HG02840 (cell line): ENCODE data around the gene FUT3.
"Not testable (repeated sequence)": the region's sequence is repeated elsewhere in the genome, so short reads cannot be mapped to it uniquely, and the experiment has no call there.

ENCODE experiments used
- ATAC-seq: cut with Tn5 transposase; IDR thresholded peaks from one replicate; pipeline ENCODE4 v1.9.1; 2021; ENCODE audit warnings: mild to moderate bottlenecking, moderate library complexity, moderate number of reproducible peaks; ENCODE audit not compliant: unreplicated experiment, low FRiP score

Gene FUT3

GRCh38 chr19:5883157-5883873 lies 32.1 kb upstream of the FUT3 start:
- not testable (repeated sequence) for ATAC-seq

DNA sequence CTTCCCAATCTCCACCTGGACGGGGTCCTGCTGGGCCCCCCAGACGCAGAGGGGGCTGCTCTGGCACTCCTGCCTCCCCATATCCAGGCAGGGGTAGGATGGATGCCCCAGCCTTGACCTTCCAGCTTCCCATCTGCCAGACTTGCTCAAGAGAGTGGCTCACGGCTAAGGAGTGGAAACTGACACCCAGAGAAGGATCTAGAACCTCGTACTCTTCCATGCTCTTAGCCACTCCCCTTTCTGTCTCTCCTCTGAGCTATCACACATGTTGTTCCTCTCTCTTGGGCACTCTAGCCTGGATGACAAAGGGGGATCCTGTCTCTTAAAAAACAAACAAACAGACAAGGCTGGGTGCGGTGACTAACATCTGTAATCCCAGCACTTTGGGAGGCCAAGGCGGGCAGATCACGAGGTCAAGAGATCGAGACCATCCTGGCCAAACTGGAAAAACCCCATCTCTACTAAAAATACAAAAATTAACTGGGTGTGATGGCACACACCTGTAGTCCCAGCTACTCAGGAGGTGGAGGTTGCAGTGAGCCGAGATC lies 31.2 kb upstream of the FUT3 start:
- no peak for ATAC-seq

GRCh38 chr19:5881543-5882299 lies 30.5 kb upstream of the FUT3 start:
- no peak for ATAC-seq

GRCh38 chr19:5880604-5881078 lies 29.4 kb upstream of the FUT3 start:
- ATAC-seq = no peak

- no peak for ATAC-seq
Measured at GRCh38 chr19:5880196-5880595, 28.9 kb upstream of the FUT3 start.

GRCh38 chr19:5877882-5878281 lies 26.6 kb upstream of the FUT3 start:
- no peak for ATAC-seq

- no peak for ATAC-seq
Measured at GRCh38 chr19:5877427-5877826, 26.2 kb upstream of the FUT3 start.

DNA sequence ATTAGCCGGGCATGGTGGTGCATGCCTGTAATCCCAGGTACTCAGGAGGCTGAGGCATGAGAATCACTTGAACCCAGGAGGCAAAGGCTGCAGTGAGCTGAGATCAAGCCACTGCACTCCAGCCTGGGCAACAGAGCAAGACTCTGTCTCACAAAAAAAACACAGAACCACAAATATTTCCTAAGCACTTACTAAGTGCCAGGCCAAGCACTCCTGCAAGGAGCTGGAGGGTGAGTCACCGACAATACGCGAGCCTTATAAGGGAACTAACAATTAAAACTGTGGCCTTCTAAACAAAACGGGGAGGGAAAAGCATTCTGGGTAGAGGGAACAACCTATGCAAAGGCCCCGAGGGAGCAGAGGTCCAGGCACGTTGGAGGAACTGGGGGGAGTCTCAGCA lies 23.2 kb upstream of the FUT3 start:
- not testable (repeated sequence) for ATAC-seq

DNA sequence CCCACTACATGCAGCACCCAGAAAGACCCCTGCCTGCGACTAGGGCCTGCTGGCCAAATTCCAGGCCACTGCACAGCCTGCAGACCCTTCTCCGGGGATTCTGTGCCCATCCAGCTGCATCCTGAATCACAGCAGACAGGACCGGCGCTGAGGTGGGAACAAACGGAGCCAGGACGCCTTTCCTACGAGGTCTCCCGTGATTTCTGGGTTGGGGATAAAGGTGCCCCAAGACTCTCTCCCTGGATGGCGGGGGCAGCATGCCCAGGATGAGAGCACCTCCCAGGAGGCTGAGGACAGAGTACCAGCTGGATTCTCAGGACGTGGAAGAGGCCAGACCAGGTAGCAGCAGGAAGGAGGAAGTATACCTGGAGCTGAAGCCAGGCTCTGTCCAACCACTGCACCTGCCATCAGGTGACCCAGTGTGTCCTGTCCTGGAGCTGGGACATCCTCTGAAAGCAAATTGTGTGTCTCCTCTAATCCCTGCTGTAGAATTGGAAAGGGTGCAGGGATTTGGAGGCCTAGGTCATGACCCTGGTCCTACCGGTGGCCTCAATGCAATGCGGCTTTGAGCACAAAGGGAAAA lies 22.5 kb upstream of the FUT3 start:
- ATAC-seq = no peak

DNA sequence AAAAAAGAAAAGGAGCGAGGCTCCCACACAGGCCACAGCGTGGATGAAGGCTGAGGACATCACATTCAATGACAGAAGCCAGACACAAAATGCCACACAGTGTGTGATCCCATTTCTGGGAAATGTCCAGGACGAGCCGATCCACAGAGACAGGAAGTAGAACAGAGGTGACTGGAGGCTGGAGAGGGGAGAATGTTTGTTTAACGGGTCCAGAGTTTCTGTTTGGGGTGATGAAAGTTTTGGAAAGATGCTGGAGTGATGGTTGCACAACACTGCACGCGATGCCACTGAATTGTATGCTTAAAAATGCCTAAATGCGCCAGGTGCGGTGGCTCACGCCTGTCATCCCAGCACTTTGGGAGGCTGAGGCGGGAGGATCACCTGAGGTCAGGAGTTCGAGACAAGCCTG lies 19.7 kb upstream of the FUT3 start:
- no peak for ATAC-seq

DNA sequence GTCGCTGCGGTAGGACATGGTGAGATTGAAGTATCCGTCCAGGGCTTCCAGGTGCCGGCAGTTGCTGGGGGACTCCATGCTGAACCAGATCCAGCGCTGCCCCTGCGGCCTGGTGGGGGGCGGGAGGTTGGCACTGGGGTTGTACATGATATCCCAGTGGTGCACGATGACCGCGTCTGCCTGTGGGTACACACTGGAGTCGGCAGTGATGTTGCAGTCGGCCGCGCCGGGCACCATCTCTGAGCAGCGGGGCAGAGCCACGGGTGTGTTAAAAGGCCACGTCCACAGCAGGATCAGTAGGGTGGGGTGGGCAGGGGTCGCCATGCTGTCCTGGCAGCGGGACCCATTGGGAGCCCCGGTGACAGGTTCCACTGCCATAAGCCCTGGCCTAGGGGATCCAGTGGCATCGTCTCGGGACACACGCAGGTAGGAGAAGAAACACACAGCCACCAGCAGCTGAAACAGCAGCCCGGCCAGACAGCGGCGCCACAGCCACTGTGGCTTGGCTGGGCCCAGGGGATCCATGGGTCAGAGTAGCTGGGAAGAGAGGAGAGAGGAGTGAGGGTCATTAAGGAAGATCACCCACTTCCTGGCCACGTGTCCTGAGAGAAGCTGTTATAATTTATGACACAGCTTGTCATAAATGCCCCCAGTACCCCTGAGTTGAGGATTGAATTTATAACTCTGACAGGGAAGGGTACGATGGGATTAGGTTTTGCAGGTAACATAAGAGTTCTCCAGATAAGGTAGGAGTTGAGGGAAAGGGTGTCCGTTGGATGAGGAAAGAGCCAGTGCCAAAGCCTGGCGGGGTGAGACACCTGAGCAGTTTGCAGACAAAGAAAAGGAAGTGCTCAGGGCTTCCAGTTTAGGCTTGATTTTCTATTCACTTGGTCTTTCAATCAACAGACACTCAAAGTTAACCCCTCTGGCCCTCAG lies 16.2 kb upstream of the FUT3 start:
- no peak for ATAC-seq

DNA sequence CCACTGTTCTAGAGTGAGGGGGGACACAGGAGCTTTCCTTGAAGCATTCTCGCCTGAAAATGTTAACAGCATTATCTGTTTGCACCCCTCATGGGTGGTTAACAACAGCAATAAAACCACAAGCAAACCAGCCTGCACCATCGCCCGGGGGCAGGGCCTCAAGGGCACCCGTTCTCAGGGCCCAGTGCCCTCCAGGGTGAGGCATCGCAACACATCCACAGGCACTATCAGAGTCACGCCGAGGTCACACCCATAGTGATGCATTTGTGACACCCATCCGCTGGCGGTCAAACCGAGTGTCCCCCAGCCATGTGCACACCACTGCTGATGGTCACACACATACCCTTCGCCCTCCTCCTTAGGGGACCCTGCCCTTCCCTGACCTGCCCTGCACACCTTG lies 14.5 kb upstream of the FUT3 start:
- no peak for ATAC-seq

DNA sequence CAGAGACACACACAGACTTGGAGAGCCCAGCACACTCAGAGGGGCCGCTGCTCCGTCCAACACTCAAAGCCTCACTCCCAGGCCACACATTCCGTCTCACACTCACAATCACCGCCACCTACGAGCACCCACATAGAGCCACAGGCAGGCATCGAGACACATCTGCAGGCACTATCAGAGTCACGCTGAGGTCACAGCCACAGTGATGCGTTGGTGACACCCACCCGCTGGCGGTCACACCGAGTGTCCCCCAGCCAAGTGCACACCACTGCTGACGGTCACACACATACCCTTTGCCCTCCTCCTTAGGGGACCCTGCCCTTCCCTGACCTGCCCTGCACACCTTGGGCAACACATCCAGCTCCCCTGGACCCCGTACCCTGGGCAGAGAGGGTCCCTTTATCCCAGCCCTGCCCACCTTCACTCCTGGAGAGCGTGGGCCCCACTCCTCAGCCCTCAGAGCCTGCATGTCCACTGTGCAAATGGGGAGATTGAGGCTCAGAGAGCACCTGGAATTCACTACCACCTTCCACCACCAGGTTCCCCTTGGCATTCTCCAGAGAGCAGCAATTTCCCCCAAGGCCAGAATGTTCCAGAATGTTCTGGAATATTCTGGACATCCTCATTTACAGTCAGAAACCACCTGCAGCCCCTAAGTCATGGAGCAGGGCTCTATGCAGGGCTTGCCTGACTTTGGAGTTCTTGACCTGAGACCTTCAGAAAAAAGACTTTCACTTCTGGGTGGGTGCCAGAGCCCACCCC lies 13.7 kb upstream of the FUT3 start:
- ATAC-seq = no peak

GRCh38 chr19:5864013-5864720 lies 12.9 kb upstream of the FUT3 start:
- ATAC-seq = no peak

- no peak for ATAC-seq
Measured at GRCh38 chr19:5863030-5863665, 11.9 kb upstream of the FUT3 start.

DNA sequence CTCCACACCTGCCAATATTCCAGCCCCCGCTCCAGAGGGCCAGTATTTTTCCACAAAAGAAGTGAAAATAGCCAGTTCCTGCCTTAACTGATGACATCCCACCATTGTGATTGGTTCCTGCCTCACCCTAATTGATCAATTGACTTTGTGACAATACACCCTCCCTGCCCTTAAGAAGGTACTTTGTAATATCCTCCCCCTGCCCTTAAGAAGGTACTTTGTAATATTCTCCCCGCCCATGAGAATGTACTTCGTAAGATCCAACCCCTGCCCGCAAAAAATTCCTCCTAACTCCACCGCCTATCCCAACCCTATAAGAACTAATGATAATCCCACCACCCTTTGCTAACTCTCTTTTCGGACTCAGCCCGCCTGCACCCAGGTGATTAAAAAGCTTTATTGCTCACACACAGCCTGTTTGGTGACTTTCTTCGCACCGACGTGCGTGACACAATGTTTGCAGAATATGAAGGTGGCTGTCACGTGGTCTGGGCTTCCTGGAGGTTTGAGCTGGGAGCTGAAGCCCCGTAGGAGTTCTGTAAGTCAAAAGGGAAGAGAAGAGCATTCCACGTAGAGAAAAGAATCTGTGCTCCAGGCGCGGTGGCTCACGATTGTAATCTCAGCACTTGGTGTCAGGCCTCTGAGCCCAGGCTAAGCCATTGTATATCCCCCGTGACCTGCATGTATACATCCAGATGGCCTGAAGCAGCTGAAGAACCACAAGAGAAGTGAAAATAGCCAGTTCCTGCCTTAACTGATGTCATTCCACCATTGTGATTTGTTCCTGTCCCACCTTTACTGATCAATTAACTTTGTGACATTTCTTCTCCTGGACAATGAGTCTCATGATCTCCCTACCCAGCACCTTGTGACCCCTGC lies 6.2 kb upstream of the FUT3 start:
- no peak for ATAC-seq

DNA sequence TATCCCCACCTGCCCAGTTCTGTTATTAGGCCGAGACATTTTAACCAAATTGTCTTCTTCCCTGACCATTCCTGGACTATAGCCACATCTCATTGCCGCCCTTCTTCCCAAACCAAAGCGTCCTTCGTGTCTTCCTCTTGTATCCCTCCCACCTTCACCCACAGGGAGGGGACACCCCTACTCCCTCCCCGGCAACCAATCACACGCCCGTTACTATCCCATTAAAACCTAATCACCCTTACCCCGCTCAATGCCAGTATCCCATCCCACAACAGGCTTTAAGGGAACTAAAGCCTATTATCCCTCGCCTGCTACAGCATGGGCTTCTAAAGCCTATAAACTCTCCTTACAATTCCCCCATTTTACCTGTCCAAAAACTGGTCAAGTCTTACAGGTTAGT lies 3.9 kb upstream of the FUT3 start:
- not testable (repeated sequence) for ATAC-seq
